SK-N-SH (cell line): ENCODE data around the gene CHRNE. TPM values are rescaled to one million over a fixed set of nuclear protein-coding genes. Genes with fewer than 3 reads are reported as not detected.

ENCODE experiments used
- CTCF ChIA-PET: fragments of 300-600, 350-600 bp; formaldehyde crosslinking; extraction: SDS; loops from one replicate; lab custom pipeline; 2021; lab: Yijun Ruan, JAX
- POLR2A ChIA-PET: fragments of 350-600 bp; sonication (Branson Sonifier 250); formaldehyde crosslinking; extraction: SDS; loops from one replicate; lab custom pipeline; 2020; ENCODE audit warnings: antibody characterized with exemption, inconsistent platforms; lab: Yijun Ruan, JAX
- DNase-seq: peaks from one replicate; pipeline ENCODE4 v3.0.0; 2012
- H2AFZ ChIP-seq: fragments of 200-600 bp; sonication (generic); 2 replicates; pipeline ENCODE4 v1.8.1; 2016; ENCODE audit warnings: antibody characterized with exemption, mild to moderate bottlenecking, low read depth
- H3F3A ChIP-seq: fragments of 200-600 bp; sonication (generic); replicated peaks from 2 replicates; pipeline ENCODE3; 2016; ENCODE audit warnings: antibody characterized with exemption, mild to moderate bottlenecking; ENCODE audit not compliant: insufficient read depth
- H3K27ac ChIP-seq, 2 experiments: fragments of 200-500 bp in 1 of 2; fragments of 200-600 bp in 1 of 2; sonication (Bioruptor generic) in 1 of 2; sonication (generic), shearing (Covaris generic) in 1 of 2; 2 replicates each; pipeline versions ENCODE4 v1.5.1 to v1.6.1; 2014 to 2016; ENCODE audit warnings: low read depth in 2 of 2, inconsistent platforms in 1 of 2, low read length in 1 of 2, mild to moderate bottlenecking in 1 of 2, mixed read lengths in 1 of 2
- H3K27me3 ChIP-seq: fragments of 200-600 bp; sonication (generic), shearing (Covaris generic); 2 replicates; pipeline ENCODE4 v1.6.1; 2016; ENCODE audit warnings: mixed run types; ENCODE audit not compliant: insufficient read depth
- H3K36me3 ChIP-seq, 2 experiments: fragments of 200-500 bp in 1 of 2; fragments of 200-600 bp in 1 of 2; sonication (Bioruptor generic) in 1 of 2; sonication (generic) in 1 of 2; replicated peaks in 1 of 2; 2 replicates each; pipeline versions ENCODE3 to v1.5.1; 2014 to 2016; ENCODE audit warnings: low read length in 1 of 2, mild to moderate bottlenecking in 1 of 2; ENCODE audit not compliant: insufficient read depth in 2 of 2, control insufficient read depth in 1 of 2
- H3K4me1 ChIP-seq, 2 experiments: fragments of 200-500 bp in 1 of 2; fragments of 200-600 bp in 1 of 2; sonication (Bioruptor generic) in 1 of 2; sonication (generic), shearing (Covaris generic) in 1 of 2; 2 replicates each; pipeline versions ENCODE4 v1.5.1 to v1.6.1; 2014 to 2016; ENCODE audit warnings: low read depth in 1 of 2, low read length in 1 of 2, mixed run types in 1 of 2; ENCODE audit not compliant: insufficient read depth in 2 of 2, control insufficient read depth in 1 of 2
- H3K4me2 ChIP-seq: fragments of 200-600 bp; sonication (generic), shearing (Covaris generic); 2 replicates; pipeline ENCODE4 v1.6.1; 2017; ENCODE audit warnings: mixed run types
- H3K4me3 ChIP-seq, 2 experiments: fragments of 200-500 bp in 1 of 2; fragments of 200-600 bp in 1 of 2; sonication (Bioruptor generic) in 1 of 2; sonication (generic), shearing (Covaris generic) in 1 of 2; 2 replicates each; pipeline versions ENCODE4 v1.5.1 to v1.8.1; 2014 to 2016; ENCODE audit warnings: low read depth in 2 of 2, inconsistent platforms in 1 of 2, low read length in 1 of 2, mild to moderate bottlenecking in 1 of 2, mixed read lengths in 1 of 2, moderate library complexity in 1 of 2
- H3K79me2 ChIP-seq: fragments of 200-600 bp; sonication (generic); 2 replicates; pipeline ENCODE4 v1.8.1; 2017; ENCODE audit warnings: mild to moderate bottlenecking; ENCODE audit not compliant: insufficient read depth
- H3K9ac ChIP-seq: fragments of 200-600 bp; sonication (generic); 2 replicates; pipeline ENCODE4 v1.6.1; 2017; ENCODE audit warnings: mixed run types
- H3K9me2 ChIP-seq: fragments of 200-600 bp; sonication (generic); 2 replicates; pipeline ENCODE4 v1.6.1; 2017; ENCODE audit warnings: mixed run types
- H3K9me3 ChIP-seq: fragments of 200-600 bp; sonication (generic); 2 replicates; pipeline ENCODE4 v1.6.1; 2017; ENCODE audit warnings: mixed run types, mild to moderate bottlenecking, moderate library complexity
- H4K20me1 ChIP-seq: fragments of 200-600 bp; sonication (generic); 2 replicates; pipeline ENCODE4 v1.6.1; 2017; ENCODE audit warnings: mild to moderate bottlenecking, mixed run types; ENCODE audit not compliant: insufficient read depth
- ELF1 ChIP-seq: IDR thresholded peaks from 2 replicates; pipeline ENCODE4 v1.4.0; 2012
- EP300 ChIP-seq, 2 experiments: IDR thresholded peaks; 2 replicates each; pipeline versions ENCODE4 v1.4.0 to v1.6.1; 2012; ENCODE audit warnings: borderline replicate concordance in 1 of 2, low read depth in 1 of 2, low read length in 1 of 2
- FOXJ3 ChIP-seq: sonication (generic); formaldehyde crosslinking; IDR thresholded peaks from 2 replicates; pipeline ENCODE4 v1.5.1; 2020; ENCODE audit warnings: mild to moderate bottlenecking, missing genetic modification reagents
- GABPA ChIP-seq: IDR thresholded peaks from 2 replicates; pipeline ENCODE4 v1.4.0; 2012; ENCODE audit warnings: low read depth, mild to moderate bottlenecking
- GATA2 ChIP-seq: sonication (generic); formaldehyde crosslinking; IDR thresholded peaks from 2 replicates; pipeline ENCODE4 v1.5.0; 2020; ENCODE audit warnings: mild to moderate bottlenecking, missing genetic modification reagents
- JUND ChIP-seq: IDR thresholded peaks from 2 replicates; pipeline ENCODE4 v1.4.0; 2012
- MEF2A ChIP-seq: IDR thresholded peaks from 2 replicates; pipeline ENCODE4 v1.4.0; 2012; ENCODE audit warnings: low read depth, borderline replicate concordance
- MXI1 ChIP-seq: IDR thresholded peaks from 2 replicates; pipeline ENCODE4 v1.6.1; 2012; ENCODE audit warnings: mild to moderate bottlenecking, low read depth, low read length, improper control_type of control experiment
- POLR2AphosphoS5 ChIP-seq: IDR thresholded peaks from 2 replicates; pipeline ENCODE4 v1.6.1; 2012; ENCODE audit warnings: low read depth, low read length
- RAD21 ChIP-seq: IDR thresholded peaks from 2 replicates; pipeline ENCODE4 v1.6.1; 2012; ENCODE audit warnings: mild to moderate bottlenecking, low read length
- RFX5 ChIP-seq: IDR thresholded peaks from 2 replicates; pipeline ENCODE4 v1.6.1; 2012; ENCODE audit warnings: mild to moderate bottlenecking, improper control_type of control experiment, low read length
- RXRA ChIP-seq: IDR thresholded peaks from 2 replicates; pipeline ENCODE4 v1.4.0; 2012; ENCODE audit warnings: low read depth, mild to moderate bottlenecking, borderline replicate concordance
- SMC3 ChIP-seq: IDR thresholded peaks from 2 replicates; pipeline ENCODE4 v1.6.1; 2012; ENCODE audit warnings: low read depth, low read length, improper control_type of control experiment
- TAF1 ChIP-seq: IDR thresholded peaks from 2 replicates; pipeline ENCODE4 v1.6.1; 2012; ENCODE audit warnings: low read depth, mild to moderate bottlenecking, low read length, moderate library complexity, borderline replicate concordance
- TEAD4 ChIP-seq: IDR thresholded peaks from 2 replicates; pipeline ENCODE4 v1.4.0; 2012; ENCODE audit warnings: mild to moderate bottlenecking, borderline replicate concordance; ENCODE audit not compliant: insufficient read depth
- YY1 ChIP-seq: IDR thresholded peaks from 2 replicates; pipeline ENCODE4 v1.4.0; 2012; ENCODE audit warnings: low read depth, mild to moderate bottlenecking
- WGBS: methylation state at CpG from one replicate; pipeline ENCODE4 v1.1.6; 2017; ENCODE audit warnings: low lambda C conversion rate; 5-methylcytosine and 5-hydroxymethylcytosine counted together
- polyA plus RNA-seq, 3 experiments: library from polyadenylated mRNA; depleted of rRNA; stranded (reverse); fragments of >200 nt; gene quantifications; 2 replicates each; pipeline ENCODE4 v1.2.3, GENCODE V29; 2012
- TF ChIP-seq, protein P1 (sequence below): IDR thresholded peaks from 2 replicates; pipeline ENCODE4 v1.6.1; 2012; ENCODE audit warnings: mild to moderate bottlenecking, low read depth, low read length, moderate library complexity
- TF ChIP-seq, protein P2 (sequence below): IDR thresholded peaks from 2 replicates; pipeline ENCODE4 v1.4.0; 2012; ENCODE audit warnings: low read depth
- TF ChIP-seq, protein P3 (sequence below): fragments of 200-600 bp; sonication (generic); IDR thresholded peaks from 2 replicates; pipeline ENCODE4 v1.6.1; 2017; ENCODE audit warnings: antibody characterized with exemption, mild to moderate bottlenecking, moderate library complexity
- TF ChIP-seq, protein P4 (sequence below): fragments of 150-350 bp; IDR thresholded peaks from 2 replicates; pipeline ENCODE4 v1.6.1; 2016; ENCODE audit warnings: mild to moderate bottlenecking, low read depth, low read length

The CHRNE gene
- polyA plus RNA-seq, 1 of the 3 experiments (the other 2 are of a cell fraction) = 0.71 TPM

DNA sequence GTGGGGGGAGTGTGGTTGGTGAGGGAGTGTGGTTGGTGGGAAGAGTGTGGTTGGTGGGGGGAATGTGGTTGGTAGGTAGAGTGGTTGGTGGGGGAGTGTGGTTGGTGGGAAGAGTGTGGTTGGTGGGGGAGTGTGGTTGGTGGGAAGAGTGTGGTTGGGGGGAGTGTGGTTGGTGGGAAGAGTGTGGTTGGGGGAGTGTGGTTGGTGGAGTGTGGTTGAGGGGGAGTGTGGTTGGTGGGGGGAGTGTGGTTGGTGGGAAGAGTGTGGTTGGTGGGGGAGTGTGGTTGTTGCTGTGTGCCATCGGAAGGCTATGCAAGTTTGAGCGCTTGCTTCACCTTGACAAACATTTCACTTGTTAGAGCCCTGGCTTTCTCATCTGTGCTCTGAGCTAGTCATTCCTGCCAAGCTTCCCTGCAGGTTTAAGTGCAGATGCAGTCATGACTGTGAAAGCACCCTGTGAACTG, 49.7 kb downstream of the CHRNE start:
- POLR2A ChIA-PET = no interaction called here
- peaks cover 26% of the 10 kb centered on the region for H4K20me1 ChIP-seq
- 100% methylated on average over 2 of the region's 2 CpGs for WGBS

More for the DNA sequence above, 49.7 kb downstream of the CHRNE start:
- no peaks in the 10 kb centered on the region for H3K27me3 ChIP-seq
- H3K27ac ChIP-seq = peak overlapping the region in 1 of 2 experiments; percentile 24; a peak in 1 of 4 replicates
- peaks cover 13% of the 10 kb centered on the region for H3F3A ChIP-seq
- no peaks in the 10 kb centered on the region for H3K9me3 ChIP-seq
- H3K9ac ChIP-seq = no peak overlapping the region
- no peak for DNase-seq
- no peak overlapping the region for H3K4me3 ChIP-seq
- H3K4me2 ChIP-seq = no peak overlapping the region
- H3K9me2 ChIP-seq = no peaks in the 10 kb centered on the region
- no peak overlapping the region for H2AFZ ChIP-seq
- H3K36me3 ChIP-seq = no peaks in the 10 kb centered on the region
- peaks cover 47% of the 10 kb centered on the region for H3K79me2 ChIP-seq
- H3K4me1 ChIP-seq = peaks cover 16 to 40% of the 10 kb centered on the region in 2 experiments
- CTCF ChIA-PET = no interaction called here
- TF ChIP-seq MXI1 (no peak), EP300 (IDR thresholded peaks at IDR 0.05; ENCODE audit: borderline replicate concordance in 1 of 2, low read depth in 1 of 2, low read length in 1 of 2) (no peak), ELF1 (no peak), RXRA (no peak), YY1 (no peak), RAD21 (no peak), SMC3 (no peak), GATA2 (CRISPR knock-in tag) (no peak), TEAD4 (no peak), FOXJ3 (CRISPR knock-in tag) (no peak), JUND (no peak), GABPA (no peak), POLR2AphosphoS5 (no peak), MEF2A (no peak), RFX5 (no peak), TAF1 (no peak)
- TF ChIP-seq, protein P1, sequence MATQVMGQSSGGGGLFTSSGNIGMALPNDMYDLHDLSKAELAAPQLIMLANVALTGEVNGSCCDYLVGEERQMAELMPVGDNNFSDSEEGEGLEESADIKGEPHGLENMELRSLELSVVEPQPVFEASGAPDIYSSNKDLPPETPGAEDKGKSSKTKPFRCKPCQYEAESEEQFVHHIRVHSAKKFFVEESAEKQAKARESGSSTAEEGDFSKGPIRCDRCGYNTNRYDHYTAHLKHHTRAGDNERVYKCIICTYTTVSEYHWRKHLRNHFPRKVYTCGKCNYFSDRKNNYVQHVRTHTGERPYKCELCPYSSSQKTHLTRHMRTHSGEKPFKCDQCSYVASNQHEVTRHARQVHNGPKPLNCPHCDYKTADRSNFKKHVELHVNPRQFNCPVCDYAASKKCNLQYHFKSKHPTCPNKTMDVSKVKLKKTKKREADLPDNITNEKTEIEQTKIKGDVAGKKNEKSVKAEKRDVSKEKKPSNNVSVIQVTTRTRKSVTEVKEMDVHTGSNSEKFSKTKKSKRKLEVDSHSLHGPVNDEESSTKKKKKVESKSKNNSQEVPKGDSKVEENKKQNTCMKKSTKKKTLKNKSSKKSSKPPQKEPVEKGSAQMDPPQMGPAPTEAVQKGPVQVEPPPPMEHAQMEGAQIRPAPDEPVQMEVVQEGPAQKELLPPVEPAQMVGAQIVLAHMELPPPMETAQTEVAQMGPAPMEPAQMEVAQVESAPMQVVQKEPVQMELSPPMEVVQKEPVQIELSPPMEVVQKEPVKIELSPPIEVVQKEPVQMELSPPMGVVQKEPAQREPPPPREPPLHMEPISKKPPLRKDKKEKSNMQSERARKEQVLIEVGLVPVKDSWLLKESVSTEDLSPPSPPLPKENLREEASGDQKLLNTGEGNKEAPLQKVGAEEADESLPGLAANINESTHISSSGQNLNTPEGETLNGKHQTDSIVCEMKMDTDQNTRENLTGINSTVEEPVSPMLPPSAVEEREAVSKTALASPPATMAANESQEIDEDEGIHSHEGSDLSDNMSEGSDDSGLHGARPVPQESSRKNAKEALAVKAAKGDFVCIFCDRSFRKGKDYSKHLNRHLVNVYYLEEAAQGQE = no peak
- TF ChIP-seq, protein P2, sequence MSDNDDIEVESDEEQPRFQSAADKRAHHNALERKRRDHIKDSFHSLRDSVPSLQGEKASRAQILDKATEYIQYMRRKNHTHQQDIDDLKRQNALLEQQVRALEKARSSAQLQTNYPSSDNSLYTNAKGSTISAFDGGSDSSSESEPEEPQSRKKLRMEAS = no peak
- TF ChIP-seq, protein P3, sequence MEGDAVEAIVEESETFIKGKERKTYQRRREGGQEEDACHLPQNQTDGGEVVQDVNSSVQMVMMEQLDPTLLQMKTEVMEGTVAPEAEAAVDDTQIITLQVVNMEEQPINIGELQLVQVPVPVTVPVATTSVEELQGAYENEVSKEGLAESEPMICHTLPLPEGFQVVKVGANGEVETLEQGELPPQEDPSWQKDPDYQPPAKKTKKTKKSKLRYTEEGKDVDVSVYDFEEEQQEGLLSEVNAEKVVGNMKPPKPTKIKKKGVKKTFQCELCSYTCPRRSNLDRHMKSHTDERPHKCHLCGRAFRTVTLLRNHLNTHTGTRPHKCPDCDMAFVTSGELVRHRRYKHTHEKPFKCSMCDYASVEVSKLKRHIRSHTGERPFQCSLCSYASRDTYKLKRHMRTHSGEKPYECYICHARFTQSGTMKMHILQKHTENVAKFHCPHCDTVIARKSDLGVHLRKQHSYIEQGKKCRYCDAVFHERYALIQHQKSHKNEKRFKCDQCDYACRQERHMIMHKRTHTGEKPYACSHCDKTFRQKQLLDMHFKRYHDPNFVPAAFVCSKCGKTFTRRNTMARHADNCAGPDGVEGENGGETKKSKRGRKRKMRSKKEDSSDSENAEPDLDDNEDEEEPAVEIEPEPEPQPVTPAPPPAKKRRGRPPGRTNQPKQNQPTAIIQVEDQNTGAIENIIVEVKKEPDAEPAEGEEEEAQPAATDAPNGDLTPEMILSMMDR = no peak
- TF ChIP-seq, protein P4, sequence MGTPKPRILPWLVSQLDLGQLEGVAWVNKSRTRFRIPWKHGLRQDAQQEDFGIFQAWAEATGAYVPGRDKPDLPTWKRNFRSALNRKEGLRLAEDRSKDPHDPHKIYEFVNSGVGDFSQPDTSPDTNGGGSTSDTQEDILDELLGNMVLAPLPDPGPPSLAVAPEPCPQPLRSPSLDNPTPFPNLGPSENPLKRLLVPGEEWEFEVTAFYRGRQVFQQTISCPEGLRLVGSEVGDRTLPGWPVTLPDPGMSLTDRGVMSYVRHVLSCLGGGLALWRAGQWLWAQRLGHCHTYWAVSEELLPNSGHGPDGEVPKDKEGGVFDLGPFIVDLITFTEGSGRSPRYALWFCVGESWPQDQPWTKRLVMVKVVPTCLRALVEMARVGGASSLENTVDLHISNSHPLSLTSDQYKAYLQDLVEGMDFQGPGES = no peak
